HepG2 (cell line): ENCODE measurements around the gene DNAJB8. TPM values are rescaled to one million over a fixed set of nuclear protein-coding genes. Genes with fewer than 3 reads are reported as not detected.

ENCODE experiments used
- ARID4A ChIP-seq: sonication (generic); formaldehyde crosslinking; IDR thresholded peaks from 2 replicates; pipeline ENCODE4 v1.5.0; 2020; ENCODE audit warnings: mild to moderate bottlenecking, missing genetic modification reagents, borderline replicate concordance
- GATAD1 ChIP-seq: IDR thresholded peaks from 2 replicates; pipeline ENCODE4 v1.6.1; 2016; ENCODE audit warnings: missing genetic modification reagents, missing compliant biosample characterization
- RBFOX2 ChIP-seq: fragments of 200-400 bp; formaldehyde crosslinking; IDR thresholded peaks from 2 replicates; pipeline ENCODE4 v1.6.1; 2017; ENCODE audit warnings: low read depth, mild to moderate bottlenecking, low read length
- SAFB2 ChIP-seq: sonication (generic); formaldehyde crosslinking; IDR thresholded peaks from 2 replicates; pipeline ENCODE4 v1.5.1; 2020; ENCODE audit warnings: missing genetic modification reagents, low read depth, mild to moderate bottlenecking, borderline replicate concordance
- SAP130 ChIP-seq: IDR thresholded peaks from 2 replicates; pipeline ENCODE4 v1.6.1; 2016; ENCODE audit warnings: low read depth
- SOX6 ChIP-seq, 2 experiments: fragments of 450-650 bp in 1 of 2; sonication (generic) in 1 of 2; formaldehyde crosslinking in 1 of 2; IDR thresholded peaks; 2 replicates each; pipeline versions ENCODE4 v1.4.0 to v1.6.1; 2017 to 2020; ENCODE audit warnings: antibody characterized with exemption in 1 of 2, mild to moderate bottlenecking in 1 of 2, missing genetic modification reagents in 1 of 2
- TFDP1 ChIP-seq: IDR thresholded peaks from 2 replicates; pipeline ENCODE4 v1.6.1; 2016; ENCODE audit warnings: missing compliant biosample characterization, missing genetic modification reagents, borderline replicate concordance
- TFDP2 ChIP-seq: sonication (generic); formaldehyde crosslinking; IDR thresholded peaks from 2 replicates; pipeline ENCODE4 v1.4.0; 2020; ENCODE audit warnings: missing genetic modification reagents
- ZNF879 ChIP-seq: sonication (generic); formaldehyde crosslinking; IDR thresholded peaks from 2 replicates; pipeline ENCODE4 v1.8.1; 2023; ENCODE audit warnings: missing genetic modification reagents
- polyA plus RNA-seq, 8 experiments: library from polyadenylated mRNA; depleted of rRNA in 3 of 8; stranded (reverse) in 7 of 8; unstranded in 1 of 8; fragments of >200 nt; fragmentation: Illumina TruSeq in 4 of 8; extraction: Trizol in 4 of 8; gene quantifications; 2 replicates each; pipeline versions ENCODE4 v1.2.1 to v1.2.3, GENCODE V29; 2011 to 2016; ENCODE audit warnings: low read depth in 4 of 8, missing spikeins in 1 of 8, mixed read lengths in 1 of 8; ENCODE audit not compliant: insufficient read depth in 1 of 8
- total RNA-seq, 5 experiments: library from RNA; depleted of rRNA; stranded (reverse); fragments of >200 nt; fragmentation: Illumina TruSeq; extraction: Trizol; gene quantifications; 2 replicates each; pipeline ENCODE4 v1.2.3, GENCODE V29; 2016; ENCODE audit warnings: low read depth in 1 of 5
- TF ChIP-seq, protein P1 (sequence below): sonication (generic); formaldehyde crosslinking; IDR thresholded peaks from 2 replicates; pipeline ENCODE4 v1.4.0; 2020; ENCODE audit warnings: missing genetic modification reagents
- TF ChIP-seq, protein P2 (sequence below): sonication (generic); formaldehyde crosslinking; IDR thresholded peaks from 2 replicates; pipeline ENCODE4 v1.4.0; 2020; ENCODE audit warnings: missing genetic modification reagents
- TF ChIP-seq, protein P3 (sequence below): sonication (generic); formaldehyde crosslinking; IDR thresholded peaks from 2 replicates; pipeline ENCODE4 v1.5.1; 2020; ENCODE audit warnings: mild to moderate bottlenecking, missing genetic modification reagents

DNAJB8 gene
- total and polyA plus RNA-seq, 2 of the 13 experiments (the other 11 are each of a cell fraction or from before 2014, with no cell fraction given) = not detected

DNA sequence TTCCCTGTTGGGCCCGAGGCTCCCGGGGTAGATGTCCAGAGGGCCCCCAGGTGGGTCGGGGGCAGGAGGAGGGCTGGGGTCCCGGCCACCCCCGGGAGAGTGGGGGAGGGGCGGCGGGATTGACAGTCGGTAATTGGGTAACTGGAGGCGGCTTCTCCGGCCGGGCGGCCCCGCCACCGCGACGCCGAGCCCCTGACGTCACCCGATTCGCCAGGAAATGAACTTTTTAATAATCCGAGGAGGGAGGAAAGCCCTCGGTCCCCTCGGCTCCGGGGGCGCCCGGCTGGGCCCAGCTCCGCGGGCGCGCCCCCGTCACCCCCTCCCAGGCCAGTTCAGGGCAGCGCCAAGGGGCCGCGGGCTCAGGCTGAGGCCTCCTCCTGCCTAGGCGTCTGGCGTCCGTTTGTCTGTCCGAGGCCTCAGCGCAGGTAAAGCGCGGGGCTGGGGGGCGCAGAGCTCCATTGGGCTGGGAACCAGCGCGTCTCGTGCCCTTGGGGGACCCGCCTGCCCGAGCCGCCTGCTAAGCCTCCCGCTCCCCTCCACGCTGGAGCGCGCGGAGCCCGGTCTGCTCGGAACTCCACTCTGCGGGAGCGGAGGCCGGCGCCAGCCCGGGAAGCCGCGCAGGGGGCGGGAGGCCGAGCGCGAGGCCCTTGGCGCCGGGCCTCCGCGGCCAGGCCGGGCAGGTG, 22.4 kb upstream of the DNAJB8 start (continued):
- TF ChIP-seq TFDP1 (CRISPR knock-in tag) (0 out of 2 replicates have a peak, but pooled peaks have one; percentile 1), SAP130 (CRISPR knock-in tag) (peak; percentile 18; the same call in 1 of the 2 replicates), ZNF879 (CRISPR knock-in tag) (no peak), SOX6 (IDR thresholded peaks at IDR 0.05) (no peak), SOX6 (CRISPR knock-in tag; IDR thresholded peaks at IDR 0.05) (0 out of 2 replicates have a peak, but pooled peaks have one; percentile 3), TFDP2 (CRISPR knock-in tag) (0 out of 2 replicates have a peak, but pooled peaks have one; percentile 35), GATAD1 (CRISPR knock-in tag) (0 out of 2 replicates have a peak, but pooled peaks have one; percentile 9), RBFOX2 (peak; percentile 72), ARID4A (CRISPR knock-in tag) (peak; percentile 16; the same call in 1 of the 2 replicates), SAFB2 (CRISPR knock-in tag) (0 out of 2 replicates have a peak, but pooled peaks have one; percentile 12)
- TF ChIP-seq, protein P1, sequence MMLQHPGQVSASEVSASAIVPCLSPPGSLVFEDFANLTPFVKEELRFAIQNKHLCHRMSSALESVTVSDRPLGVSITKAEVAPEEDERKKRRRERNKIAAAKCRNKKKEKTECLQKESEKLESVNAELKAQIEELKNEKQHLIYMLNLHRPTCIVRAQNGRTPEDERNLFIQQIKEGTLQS (CRISPR knock-in tag) = peak; percentile 20; the same call in 1 of the 2 replicates
- TF ChIP-seq, protein P2, sequence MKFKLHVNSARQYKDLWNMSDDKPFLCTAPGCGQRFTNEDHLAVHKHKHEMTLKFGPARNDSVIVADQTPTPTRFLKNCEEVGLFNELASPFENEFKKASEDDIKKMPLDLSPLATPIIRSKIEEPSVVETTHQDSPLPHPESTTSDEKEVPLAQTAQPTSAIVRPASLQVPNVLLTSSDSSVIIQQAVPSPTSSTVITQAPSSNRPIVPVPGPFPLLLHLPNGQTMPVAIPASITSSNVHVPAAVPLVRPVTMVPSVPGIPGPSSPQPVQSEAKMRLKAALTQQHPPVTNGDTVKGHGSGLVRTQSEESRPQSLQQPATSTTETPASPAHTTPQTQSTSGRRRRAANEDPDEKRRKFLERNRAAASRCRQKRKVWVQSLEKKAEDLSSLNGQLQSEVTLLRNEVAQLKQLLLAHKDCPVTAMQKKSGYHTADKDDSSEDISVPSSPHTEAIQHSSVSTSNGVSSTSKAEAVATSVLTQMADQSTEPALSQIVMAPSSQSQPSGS = peak; percentile 29; the same call in 1 of the 2 replicates
- TF ChIP-seq, protein P3, sequence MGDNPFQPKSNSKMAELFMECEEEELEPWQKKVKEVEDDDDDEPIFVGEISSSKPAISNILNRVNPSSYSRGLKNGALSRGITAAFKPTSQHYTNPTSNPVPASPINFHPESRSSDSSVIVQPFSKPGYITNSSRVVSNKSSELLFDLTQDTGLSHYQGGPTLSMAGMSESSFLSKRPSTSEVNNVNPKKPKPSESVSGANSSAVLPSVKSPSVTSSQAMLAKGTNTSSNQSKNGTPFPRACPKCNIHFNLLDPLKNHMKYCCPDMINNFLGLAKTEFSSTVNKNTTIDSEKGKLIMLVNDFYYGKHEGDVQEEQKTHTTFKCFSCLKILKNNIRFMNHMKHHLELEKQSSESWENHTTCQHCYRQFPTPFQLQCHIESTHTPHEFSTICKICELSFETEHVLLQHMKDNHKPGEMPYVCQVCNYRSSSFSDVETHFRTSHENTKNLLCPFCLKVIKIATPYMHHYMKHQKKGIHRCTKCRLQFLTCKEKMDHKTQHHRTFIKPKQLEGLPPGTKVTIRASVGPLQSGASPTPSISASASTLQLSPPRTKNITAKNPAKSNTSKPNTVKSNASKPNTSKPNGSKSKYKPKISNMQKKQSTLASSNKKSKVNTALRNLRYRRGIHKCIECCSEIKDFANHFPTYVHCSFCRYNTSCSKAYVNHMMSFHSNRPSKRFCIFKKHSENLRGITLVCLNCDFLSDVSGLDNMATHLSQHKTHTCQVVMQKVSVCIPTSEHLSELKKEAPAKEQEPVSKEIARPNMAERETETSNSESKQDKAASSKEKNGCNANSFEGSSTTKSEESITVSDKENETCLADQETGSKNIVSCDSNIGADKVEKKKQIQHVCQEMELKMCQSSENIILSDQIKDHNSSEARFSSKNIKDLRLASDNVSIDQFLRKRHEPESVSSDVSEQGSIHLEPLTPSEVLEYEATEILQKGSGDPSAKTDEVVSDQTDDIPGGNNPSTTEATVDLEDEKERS (CRISPR knock-in tag) = no peak
